Astrocyte (in vitro differentiated cells and primary cell): ENCODE measurements around the gene C17orf50.

Source experiments
- CTCF ChIP-seq: IDR thresholded peaks from 2 replicates; pipeline ENCODE4 v1.5.1; 2011; ENCODE audit warnings: low read depth, mild to moderate bottlenecking, inconsistent platforms, low read length, moderate library complexity; ENCODE audit not compliant: insufficient read depth
- EZH2 ChIP-seq: IDR thresholded peaks from 2 replicates; pipeline ENCODE4 v1.6.1; 2012; ENCODE audit warnings: mild to moderate bottlenecking, low read length, inconsistent platforms; ENCODE audit not compliant: insufficient read depth

- TF ChIP-seq CTCF (peak; percentile 81), EZH2 (no peak)
Measured at GRCh38 chr17:35808962-35809854, 48.5 kb downstream of the C17orf50 start, which contains the start of gene TAF15.
